ENCODE results near the gene TARS1. TPM values are rescaled to one million over a fixed set of nuclear protein-coding genes. Genes with fewer than 3 reads are reported as not detected.

The TARS1 gene
- total RNA-seq, 1 donor from 2014 or later = 180 TPM

DNA sequence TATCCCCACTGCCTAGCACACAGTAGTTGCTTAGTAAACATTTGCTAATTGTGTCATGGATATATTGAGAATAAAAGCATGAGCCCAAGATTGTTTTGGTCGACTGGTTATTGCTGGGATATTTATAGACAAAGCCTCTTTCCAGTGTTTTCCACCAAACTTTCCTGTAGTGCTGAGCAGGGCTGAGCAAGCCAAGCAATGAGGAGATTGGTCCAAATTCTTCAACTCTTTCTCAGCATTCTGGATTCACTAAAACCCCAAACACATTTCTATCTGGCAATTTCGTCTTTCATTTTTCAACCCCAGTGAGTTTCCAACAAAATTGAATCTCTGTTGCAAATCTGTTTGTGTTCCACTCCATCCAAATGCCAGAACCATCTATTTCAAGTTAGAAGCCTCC is 31.9 kb upstream of the TARS1 start:
- intact Hi-C loops (cut with micrococcal nuclease) = no loop called here
- POLR2A ChIA-PET = no interaction called here

DNA sequence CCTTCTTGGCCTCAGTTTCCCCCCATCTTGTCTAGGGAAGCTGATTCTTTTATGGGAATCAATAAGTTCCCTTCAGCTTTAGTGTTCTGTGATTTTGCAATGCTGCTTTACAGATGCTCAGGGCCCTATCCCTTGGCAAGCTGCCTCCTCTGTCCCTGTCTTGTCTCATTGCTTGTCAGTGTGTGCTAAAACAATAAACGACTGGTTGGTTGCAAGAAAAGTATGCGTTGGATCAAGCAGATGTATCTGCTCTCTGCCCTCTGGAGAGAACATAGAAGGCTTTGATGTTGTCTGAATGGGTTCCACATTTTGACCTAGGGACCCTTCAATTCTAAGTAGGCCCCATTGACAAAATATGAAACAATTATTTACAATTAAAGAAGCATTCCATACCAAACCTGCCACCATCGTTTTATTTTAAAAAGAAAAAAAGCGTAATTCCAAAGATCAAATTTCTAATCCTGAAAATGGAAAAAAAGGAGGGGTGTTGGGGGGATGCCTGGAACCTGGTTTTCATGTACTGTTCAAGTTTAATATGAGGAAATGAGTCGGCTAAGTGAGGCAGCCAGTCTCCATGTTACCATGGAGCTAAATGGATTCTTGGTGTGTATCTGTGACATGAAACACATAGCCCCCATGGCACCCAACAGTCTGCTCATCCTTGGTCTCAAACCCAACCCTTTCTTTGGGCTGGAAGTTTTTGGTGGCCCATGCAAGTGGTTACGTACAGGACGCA is 31.2 kb upstream of the TARS1 start:
- POLR2A ChIA-PET = no interaction called here
- CTCF ChIA-PET = no interaction called here
- intact Hi-C loops (cut with micrococcal nuclease) = no loop called here
- Mint-ChIP-seq H3K27me3 (peaks cover 2% of the 10 kb centered on the region), H3K4me1 (no peaks in the 10 kb centered on the region), H3K4me3 (no peak overlapping the region), H3K36me3 (ENCODE audit: low read depth) (no peaks in the 10 kb centered on the region), H3K27ac (no peak overlapping the region), H3K9me3 (no peaks in the 10 kb centered on the region)
- TF ChIP-seq, protein P1, sequence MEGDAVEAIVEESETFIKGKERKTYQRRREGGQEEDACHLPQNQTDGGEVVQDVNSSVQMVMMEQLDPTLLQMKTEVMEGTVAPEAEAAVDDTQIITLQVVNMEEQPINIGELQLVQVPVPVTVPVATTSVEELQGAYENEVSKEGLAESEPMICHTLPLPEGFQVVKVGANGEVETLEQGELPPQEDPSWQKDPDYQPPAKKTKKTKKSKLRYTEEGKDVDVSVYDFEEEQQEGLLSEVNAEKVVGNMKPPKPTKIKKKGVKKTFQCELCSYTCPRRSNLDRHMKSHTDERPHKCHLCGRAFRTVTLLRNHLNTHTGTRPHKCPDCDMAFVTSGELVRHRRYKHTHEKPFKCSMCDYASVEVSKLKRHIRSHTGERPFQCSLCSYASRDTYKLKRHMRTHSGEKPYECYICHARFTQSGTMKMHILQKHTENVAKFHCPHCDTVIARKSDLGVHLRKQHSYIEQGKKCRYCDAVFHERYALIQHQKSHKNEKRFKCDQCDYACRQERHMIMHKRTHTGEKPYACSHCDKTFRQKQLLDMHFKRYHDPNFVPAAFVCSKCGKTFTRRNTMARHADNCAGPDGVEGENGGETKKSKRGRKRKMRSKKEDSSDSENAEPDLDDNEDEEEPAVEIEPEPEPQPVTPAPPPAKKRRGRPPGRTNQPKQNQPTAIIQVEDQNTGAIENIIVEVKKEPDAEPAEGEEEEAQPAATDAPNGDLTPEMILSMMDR (IDR thresholded peaks at IDR 0.05) = no peak
- DNase-seq (no peak), ATAC-seq (ENCODE audit: low read depth) (no peak)

More for the DNA sequence above, 31.9 kb upstream of the TARS1 start:
- H3K4me1 Mint-ChIP-seq = no peaks in the 10 kb centered on the region
- CTCF ChIA-PET = no interaction called here
- no peaks in the 10 kb centered on the region for H3K9me3 Mint-ChIP-seq
- TF ChIP-seq, protein P1 (IDR thresholded peaks at IDR 0.05) = no peak
- no peak overlapping the region for H3K4me3 Mint-ChIP-seq
- H3K27ac Mint-ChIP-seq = no peak overlapping the region
- DNase-seq (no peak), ATAC-seq (ENCODE audit: low read depth) (no peak)
- H3K36me3 Mint-ChIP-seq (ENCODE audit: low read depth) = no peaks in the 10 kb centered on the region
- peaks cover 2% of the 10 kb centered on the region for H3K27me3 Mint-ChIP-seq

DNA sequence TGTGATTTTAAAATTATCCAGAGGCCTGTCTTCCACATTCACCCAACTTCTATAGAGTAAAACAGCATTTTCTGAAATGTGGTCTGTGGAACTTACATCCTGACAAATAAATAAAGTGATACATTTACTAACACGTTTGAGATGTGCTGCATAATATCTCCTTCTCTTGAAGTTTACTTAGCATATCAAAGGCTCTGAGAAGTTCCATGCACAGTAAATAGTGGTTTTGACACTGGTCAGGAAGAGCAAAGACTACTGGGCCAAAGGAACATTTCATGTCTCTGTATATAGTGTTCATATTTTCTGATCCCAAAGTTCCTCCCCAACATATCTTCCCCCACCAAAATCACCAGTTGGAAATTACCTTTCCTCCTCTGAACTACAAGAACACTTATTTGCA is 30.5 kb upstream of the TARS1 start:
- Mint-ChIP-seq H3K27me3 (peaks cover 2% of the 10 kb centered on the region), H3K4me3 (no peak overlapping the region), H3K9me3 (no peaks in the 10 kb centered on the region), H3K4me1 (no peaks in the 10 kb centered on the region), H3K27ac (no peak overlapping the region), H3K36me3 (ENCODE audit: low read depth) (no peaks in the 10 kb centered on the region)
- no peak for DNase-seq
- POLR2A ChIA-PET = no interaction called here
- CTCF ChIA-PET = no interaction called here
- intact Hi-C loops (cut with micrococcal nuclease) = no loop called here
- ATAC-seq (ENCODE audit: low read depth) = no peak
- TF ChIP-seq, protein P1 (IDR thresholded peaks at IDR 0.05) = no peak

DNA sequence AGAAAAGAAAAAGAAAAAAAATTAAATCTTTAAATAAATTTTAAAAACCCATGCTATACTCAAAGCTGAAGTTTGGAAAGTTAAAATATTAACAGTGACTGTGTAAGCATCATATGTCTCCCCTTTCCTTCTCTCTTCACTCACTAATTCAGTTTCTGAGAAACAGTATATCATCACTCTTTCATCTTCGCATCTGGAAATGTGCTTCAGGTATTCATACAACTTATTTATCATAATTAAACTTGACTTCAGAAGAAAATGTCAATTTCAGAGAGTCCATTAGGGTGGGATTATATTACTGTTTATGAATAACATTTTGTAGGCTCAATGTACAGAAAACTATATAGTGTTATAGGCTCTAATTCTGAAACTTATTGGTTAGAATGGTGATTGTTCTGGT is 29.3 kb upstream of the TARS1 start:
- Mint-ChIP-seq H3K27ac (no peak overlapping the region), H3K4me3 (no peak overlapping the region), H3K4me1 (no peaks in the 10 kb centered on the region), H3K9me3 (no peaks in the 10 kb centered on the region), H3K27me3 (peaks cover 2% of the 10 kb centered on the region), H3K36me3 (ENCODE audit: low read depth) (no peaks in the 10 kb centered on the region)
- DNase-seq (no peak), ATAC-seq (ENCODE audit: low read depth) (no peak)
- intact Hi-C loops (cut with micrococcal nuclease) = no loop called here
- ChIA-PET CTCF (no interaction called here), POLR2A (no interaction called here)
- TF ChIP-seq, protein P1 (IDR thresholded peaks at IDR 0.05) = no peak

DNA sequence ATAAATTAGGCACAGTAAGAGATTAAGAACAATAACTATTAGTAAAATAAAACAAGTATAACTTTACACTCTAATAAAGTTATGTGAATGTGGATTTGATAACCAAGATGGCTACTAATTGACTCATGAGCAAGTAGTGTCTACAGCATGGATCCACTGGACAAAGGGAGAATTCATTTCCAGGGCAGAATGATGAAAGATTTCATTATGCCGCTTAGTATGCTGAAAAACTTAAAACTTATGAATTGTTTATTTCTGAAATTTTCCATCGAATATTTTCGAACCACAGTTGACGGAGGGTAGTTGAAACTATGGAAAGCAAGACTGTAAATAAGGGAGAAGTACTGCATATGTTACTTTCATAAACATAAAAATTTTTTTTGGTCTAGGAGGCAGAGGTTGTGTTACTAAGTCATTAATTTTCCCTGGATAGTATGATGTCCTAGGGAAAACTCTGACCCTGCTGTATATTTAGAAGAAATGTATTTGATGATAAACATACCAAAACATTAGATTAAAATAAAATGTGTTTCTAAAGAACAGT is 24.9 kb upstream of the TARS1 start:
- no peaks in the 10 kb centered on the region for H3K4me1 Mint-ChIP-seq
- DNase-seq = no peak

More for the DNA sequence above, 24.9 kb upstream of the TARS1 start:
- TF ChIP-seq, protein P1 (IDR thresholded peaks at IDR 0.05) = no peak
- ChIA-PET CTCF (no interaction called here), POLR2A (no interaction called here)
- H3K36me3 Mint-ChIP-seq (ENCODE audit: low read depth) = no peaks in the 10 kb centered on the region
- no peak for ATAC-seq (ENCODE audit: low read depth)
- H3K4me3 Mint-ChIP-seq = no peak overlapping the region
- H3K27ac Mint-ChIP-seq = no peak overlapping the region
- no peaks in the 10 kb centered on the region for H3K27me3 Mint-ChIP-seq
- intact Hi-C loops (cut with micrococcal nuclease) = no loop called here
- no peaks in the 10 kb centered on the region for H3K9me3 Mint-ChIP-seq
